Karpas-422 (cell line): ENCODE measurements around the gene CALY. TPM values are rescaled to one million over a fixed set of nuclear protein-coding genes. Genes with fewer than 3 reads are reported as not detected.

ENCODE experiments used
- DNase-seq: peaks from one replicate; pipeline ENCODE4 v3.0.0-alpha.2; 2015
- H2AFZ ChIP-seq: fragments of 200-600 bp; sonication (generic); 2 replicates; pipeline ENCODE4 v1.6.1; 2014; ENCODE audit warnings: antibody characterized with exemption, low read length, mixed read lengths
- H3K27ac ChIP-seq: fragments of 200-600 bp; sonication (generic); 2 replicates; pipeline ENCODE4 v1.5.1; 2014; ENCODE audit warnings: mild to moderate bottlenecking, low read length, moderate library complexity
- H3K27me3 ChIP-seq: fragments of 200-600 bp; sonication (generic); 2 replicates; pipeline ENCODE4 v1.6.1; 2014; ENCODE audit warnings: low read length, mixed read lengths
- H3K36me3 ChIP-seq: fragments of 200-600 bp; sonication (generic); 2 replicates; pipeline ENCODE4 v1.6.1; 2014; ENCODE audit warnings: low read length, mixed read lengths; ENCODE audit not compliant: insufficient read depth
- H3K4me1 ChIP-seq: fragments of 200-600 bp; sonication (generic); 2 replicates; pipeline ENCODE4 v1.6.1; 2014; ENCODE audit warnings: mild to moderate bottlenecking, low read length, mixed read lengths
- H3K4me2 ChIP-seq: fragments of 200-600 bp; sonication (generic); 2 replicates; pipeline ENCODE4 v1.6.1; 2014; ENCODE audit warnings: low read length, low read depth, mild to moderate bottlenecking; ENCODE audit not compliant: poor library complexity, severe bottlenecking
- H3K4me3 ChIP-seq: fragments of 200-600 bp; sonication (generic); 2 replicates; pipeline ENCODE4 v1.5.1; 2014; ENCODE audit warnings: mild to moderate bottlenecking, antibody characterized with exemption, low read length, mixed read lengths
- H3K79me2 ChIP-seq: fragments of 200-600 bp; sonication (generic); 2 replicates; pipeline ENCODE4 v1.6.1; 2014; ENCODE audit warnings: mild to moderate bottlenecking, low read length, mixed read lengths
- H3K9ac ChIP-seq: fragments of 200-600 bp; sonication (generic); 2 replicates; pipeline ENCODE4 v1.6.0; 2014; ENCODE audit warnings: low read length
- H3K9me2 ChIP-seq: fragments of 200-600 bp; sonication (generic), shearing (Covaris generic); replicated peaks from 2 replicates; pipeline ENCODE4 v1.6.0; 2014; ENCODE audit warnings: mild to moderate bottlenecking, low read length, moderate library complexity; ENCODE audit not compliant: insufficient read depth
- H3K9me3 ChIP-seq: fragments of 300-700, 200-600 bp; sonication (generic); 2 replicates; pipeline ENCODE4 v1.6.1; 2014; ENCODE audit warnings: low read length, mixed read lengths
- H4K20me1 ChIP-seq: fragments of 200-600 bp; sonication (generic); 2 replicates; pipeline ENCODE4 v1.6.1; 2014; ENCODE audit warnings: mild to moderate bottlenecking, antibody characterized with exemption, low read length, low read depth; ENCODE audit not compliant: insufficient read depth
- total RNA-seq: library from RNA; depleted of rRNA; stranded (reverse); fragments of >200 nt; shearing (Covaris generic); gene quantifications from 2 replicates; pipeline ENCODE4 v1.2.3, GENCODE V29; 2014; ENCODE audit warnings: low replicate concordance

The CALY gene
- total RNA-seq, 1 experiment from 2014 or later, result not detected

- Histone ChIP-seq H3K4me3 (no peak overlapping the region), H3K9ac (no peak overlapping the region), H3K36me3 (no peaks in the 10 kb centered on the region), H3K4me2 (no peak overlapping the region), H3K9me2 (no peaks in the 10 kb centered on the region), H3K79me2 (no peaks in the 10 kb centered on the region), H2AFZ (no peak overlapping the region), H3K27me3 (no peaks in the 10 kb centered on the region), H3K9me3 (peaks cover 14% of the 10 kb centered on the region), H4K20me1 (no peaks in the 10 kb centered on the region), H3K27ac (no peak overlapping the region), H3K4me1 (no peaks in the 10 kb centered on the region)
- DNase-seq, result no peak
These were observed 6.2 kb upstream of the CALY start for GRCh38 chr10:133342942-133343341.

- peaks cover 22% of the 10 kb centered on the region for H3K9me3 ChIP-seq
- no peak overlapping the region for H3K9ac ChIP-seq
- no peak overlapping the region for H3K4me2 ChIP-seq
- DNase-seq, result no peak
- H3K4me1 ChIP-seq, result no peaks in the 10 kb centered on the region
- H3K27ac ChIP-seq, result no peak overlapping the region
- H3K79me2 ChIP-seq, result no peaks in the 10 kb centered on the region
- no peaks in the 10 kb centered on the region for H3K9me2 ChIP-seq
- no peaks in the 10 kb centered on the region for H4K20me1 ChIP-seq
- no peak overlapping the region for H3K4me3 ChIP-seq
- no peaks in the 10 kb centered on the region for H3K36me3 ChIP-seq
- H3K27me3 ChIP-seq, result no peaks in the 10 kb centered on the region
- no peak overlapping the region for H2AFZ ChIP-seq
These were observed 5.3 kb upstream of the CALY start for GRCh38 chr10:133341983-133342382.

- DNase-seq, result no peak
- H3K4me1 ChIP-seq, result no peaks in the 10 kb centered on the region
These were observed 3.1 kb upstream of the CALY start for GRCh38 chr10:133339708-133340380.

GRCh38 chr10:133338080-133339071 lies 1.7 kb upstream of the CALY start:
- Histone ChIP-seq H3K36me3 (no peaks in the 10 kb centered on the region), H3K4me3 (no peak overlapping the region), H3K9me3 (peaks cover 22% of the 10 kb centered on the region), H3K9ac (no peak overlapping the region), H3K9me2 (no peaks in the 10 kb centered on the region), H4K20me1 (no peaks in the 10 kb centered on the region), H3K27ac (no peak overlapping the region), H3K4me2 (no peak overlapping the region), H3K27me3 (no peaks in the 10 kb centered on the region), H2AFZ (no peak overlapping the region), H3K79me2 (no peaks in the 10 kb centered on the region), H3K4me1 (no peaks in the 10 kb centered on the region)
- DNase-seq, result no peak

More at GRCh38 chr10:133339708-133340380, 3.1 kb upstream of the CALY start:
- H3K9ac ChIP-seq, result no peak overlapping the region
- H3K9me3 ChIP-seq, result peaks cover 22% of the 10 kb centered on the region
- no peaks in the 10 kb centered on the region for H3K27me3 ChIP-seq
- H3K9me2 ChIP-seq, result no peaks in the 10 kb centered on the region
- no peaks in the 10 kb centered on the region for H3K36me3 ChIP-seq
- no peak overlapping the region for H3K27ac ChIP-seq
- no peak overlapping the region for H3K4me3 ChIP-seq
- no peak overlapping the region for H2AFZ ChIP-seq
- no peaks in the 10 kb centered on the region for H3K79me2 ChIP-seq
- no peaks in the 10 kb centered on the region for H4K20me1 ChIP-seq
- no peak overlapping the region for H3K4me2 ChIP-seq

- H4K20me1 ChIP-seq, result no peaks in the 10 kb centered on the region
- H3K79me2 ChIP-seq, result no peaks in the 10 kb centered on the region
- DNase-seq, result no peak
- H2AFZ ChIP-seq, result no peak overlapping the region
- peaks cover 22% of the 10 kb centered on the region for H3K9me3 ChIP-seq
- no peak overlapping the region for H3K27ac ChIP-seq
- no peaks in the 10 kb centered on the region for H3K36me3 ChIP-seq
- H3K4me3 ChIP-seq, result no peak overlapping the region
- H3K9ac ChIP-seq, result no peak overlapping the region
- no peaks in the 10 kb centered on the region for H3K9me2 ChIP-seq
- no peaks in the 10 kb centered on the region for H3K4me1 ChIP-seq
- no peak overlapping the region for H3K4me2 ChIP-seq
- H3K27me3 ChIP-seq, result no peaks in the 10 kb centered on the region
These were observed 652 bp upstream of the CALY start for GRCh38 chr10:133337370-133337725.

GRCh38 chr10:133336118-133336576 lies 549 bp downstream of the CALY start:
- Histone ChIP-seq H3K27ac (no peak overlapping the region), H3K9me2 (no peaks in the 10 kb centered on the region), H3K4me3 (no peak overlapping the region), H3K36me3 (no peaks in the 10 kb centered on the region), H3K9ac (no peak overlapping the region), H4K20me1 (no peaks in the 10 kb centered on the region), H3K9me3 (peaks cover 22% of the 10 kb centered on the region), H3K4me1 (no peaks in the 10 kb centered on the region), H3K79me2 (no peaks in the 10 kb centered on the region), H3K4me2 (no peak overlapping the region), H3K27me3 (no peaks in the 10 kb centered on the region), H2AFZ (no peak overlapping the region)
- no peak for DNase-seq

- H3K9me2 ChIP-seq, result no peaks in the 10 kb centered on the region
- no peak overlapping the region for H2AFZ ChIP-seq
- no peaks in the 10 kb centered on the region for H4K20me1 ChIP-seq
- no peak overlapping the region for H3K27ac ChIP-seq
- no peak overlapping the region for H3K4me3 ChIP-seq
- H3K27me3 ChIP-seq, result no peaks in the 10 kb centered on the region
- no peaks in the 10 kb centered on the region for H3K36me3 ChIP-seq
- no peaks in the 10 kb centered on the region for H3K4me1 ChIP-seq
- no peaks in the 10 kb centered on the region for H3K79me2 ChIP-seq
- DNase-seq, result no peak
- peaks cover 22% of the 10 kb centered on the region for H3K9me3 ChIP-seq
- no peak overlapping the region for H3K9ac ChIP-seq
- no peak overlapping the region for H3K4me2 ChIP-seq
These were observed 1.2 kb downstream of the CALY start for GRCh38 chr10:133335246-133336117.
